Sigmoid colon (tissue), 7 donors: ENCODE data around the gene RAP1B. TPM values are rescaled to one million over a fixed set of nuclear protein-coding genes. Genes with fewer than 3 reads are reported as not detected.

Experiments
- DNase-seq: peaks from one replicate; pipeline ENCODE4 v3.0.0-alpha.2; 2019
- H3K27ac ChIP-seq, 4 donors: fragments of 200-600 bp; sonication (generic); one replicate each; pipeline ENCODE4 v1.5.1; 2016 to 2019; ENCODE audit warnings: mild to moderate bottlenecking in 1 of 4
- H3K27me3 ChIP-seq, 3 donors: fragments of 200-600 bp; sonication (generic); one replicate each; pipeline ENCODE4 v1.5.1; 2019; ENCODE audit warnings: mild to moderate bottlenecking in 1 of 3
- H3K36me3 ChIP-seq, 4 donors: fragments of 200-600 bp; sonication (generic); one replicate each; pipeline ENCODE4 v1.5.1; 2016 to 2019
- H3K4me1 ChIP-seq, 4 donors: fragments of 200-600 bp; sonication (generic); one replicate each; pipeline ENCODE4 v1.5.1; 2017 to 2019
- H3K4me3 ChIP-seq, 4 donors: fragments of 200-600 bp; sonication (generic); one replicate each; pipeline ENCODE4 v1.5.1; 2017 to 2019; ENCODE audit warnings: mild to moderate bottlenecking in 2 of 4, moderate library complexity in 1 of 4
- H3K9me3 ChIP-seq, 4 donors: fragments of 200-600 bp in 3 of 4; sonication (generic) in 3 of 4; one replicate each; pipeline versions ENCODE4 v1.5.1 to v1.6.1; 2013 to 2019
- CTCF ChIP-seq, 4 experiments: fragments of 450-650 bp in 3 of 4; fragments of 200-600 bp in 1 of 4; IDR thresholded peaks; one replicate each; pipeline ENCODE4 v1.5.1; 2016 to 2019; ENCODE audit warnings: antibody characterized with exemption in 4 of 4, mild to moderate bottlenecking in 3 of 4, moderate library complexity in 2 of 4
- EP300 ChIP-seq, 4 donors: sonication (generic); formaldehyde crosslinking; IDR thresholded peaks; one replicate each; pipeline ENCODE4 v1.6.1; 2017; ENCODE audit warnings: antibody characterized with exemption in 4 of 4
- POLR2A ChIP-seq, 2 donors: fragments of 450-650 bp; IDR thresholded peaks; one replicate each; pipeline ENCODE4 v1.6.1; 2016; ENCODE audit warnings: antibody characterized with exemption in 2 of 2, mild to moderate bottlenecking in 2 of 2, moderate library complexity in 2 of 2
- POLR2AphosphoS5 ChIP-seq, 4 donors: sonication (generic); formaldehyde crosslinking; IDR thresholded peaks; one replicate each; pipeline ENCODE4 v1.6.1; 2017; ENCODE audit warnings: antibody characterized with exemption in 4 of 4
- WGBS, 2 donors: extraction: QIAGEN DNeasy Blood & Tissue Kit; methylation state at CpG; one replicate each; pipeline ENCODE4 v1.1.7; 2013; 5-methylcytosine and 5-hydroxymethylcytosine counted together
- intact Hi-C: fragments of 100-400 bp; cut with DNase I; formaldehyde crosslinking; loops from one replicate; pipeline ENCODE4 v1.15.1; 2023
- polyA plus RNA-seq, 3 donors: library from polyadenylated mRNA; stranded (reverse); fragments of 200-250 nt; gene quantifications; one replicate each; pipeline ENCODE4 v1.2.3, GENCODE V29; 2013
- total RNA-seq, 4 donors: library from RNA; depleted of rRNA; stranded (reverse); fragments of >200 nt; gene quantifications; one replicate each; pipeline ENCODE4 v1.1.0, GENCODE V29; 2016
- donor health status: healthy with polysubstance abuse.
- donor health status: Bipolar disorder and iron deficiency.
- donor health status: healthy.

The RAP1B gene
- total and polyA plus RNA-seq, 7 donors: 146 to 258 (median 213) TPM

DNA sequence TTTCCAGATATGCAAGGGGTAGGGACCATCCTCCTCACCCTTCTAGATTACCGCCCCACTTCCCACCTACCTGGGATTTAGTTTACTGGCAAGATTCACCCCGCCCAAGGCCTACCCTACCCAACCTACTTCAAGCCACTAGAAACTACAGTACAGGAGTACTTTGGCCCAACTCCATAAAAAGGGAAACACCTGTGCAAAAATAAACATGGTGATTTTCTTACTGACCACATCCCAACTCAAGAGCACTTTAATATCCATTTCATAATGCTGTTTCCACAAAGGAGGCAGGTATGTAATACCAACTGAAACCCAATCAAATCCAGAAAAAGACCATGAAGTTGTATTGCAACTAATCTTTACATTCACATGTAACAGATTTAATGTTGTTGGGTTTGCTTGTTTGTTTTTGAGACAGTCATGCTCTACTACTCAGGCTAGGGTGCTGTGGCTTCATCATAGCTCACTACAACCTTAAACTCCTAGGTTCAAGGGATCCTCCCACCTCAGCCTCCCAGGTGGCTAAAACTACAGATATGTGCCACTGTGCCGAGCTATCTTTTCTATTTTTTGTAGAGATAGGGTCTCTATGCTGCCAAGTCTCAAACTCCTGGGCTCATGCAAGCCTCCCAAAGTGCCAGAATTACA, 41.7 kb upstream of the RAP1B start:
- WGBS, 2 donors: 47 to 88% methylated on average over 3 of the region's 3 CpGs
- TF ChIP-seq POLR2A (IDR thresholded peaks at IDR 0.05): no peak
- no peak for TF ChIP-seq EP300 (IDR thresholded peaks at IDR 0.05)
- TF ChIP-seq CTCF (IDR thresholded peaks at IDR 0.05): no peak
- TF ChIP-seq POLR2AphosphoS5 (IDR thresholded peaks at IDR 0.05): no peak
- no peak overlapping the region for H3K27ac ChIP-seq
- intact Hi-C loops: no loop called here
- H3K36me3 ChIP-seq: no peaks in the 10 kb centered on the region
- no peak overlapping the region for H3K4me3 ChIP-seq
- no peaks in the 10 kb centered on the region for H3K9me3 ChIP-seq
- no peak for DNase-seq
- peaks cover 0 to 7% (median 0%) of the 10 kb centered on the region in 4 donors for H3K4me1 ChIP-seq
- H3K27me3 ChIP-seq: no peaks in the 10 kb centered on the region

- Histone ChIP-seq H3K27ac (no peak overlapping the region), H3K4me3 (no peak overlapping the region), H3K4me1 (no peaks in the 10 kb centered on the region), H3K9me3 (no peaks in the 10 kb centered on the region), H3K27me3 (no peaks in the 10 kb centered on the region), H3K36me3 (no peaks in the 10 kb centered on the region)
- TF ChIP-seq EP300 (IDR thresholded peaks at IDR 0.05) (no peak), POLR2AphosphoS5 (IDR thresholded peaks at IDR 0.05) (no peak), POLR2A (IDR thresholded peaks at IDR 0.05) (no peak), CTCF (IDR thresholded peaks at IDR 0.05) (no peak)
- WGBS, 2 donors: 88 to 92% methylated on average over 2 of the region's 2 CpGs
- intact Hi-C loops: no loop called here
- DNase-seq: no peak
These were observed 38.0 kb upstream of the RAP1B start for GRCh38 chr12:68572661-68573060.

DNA sequence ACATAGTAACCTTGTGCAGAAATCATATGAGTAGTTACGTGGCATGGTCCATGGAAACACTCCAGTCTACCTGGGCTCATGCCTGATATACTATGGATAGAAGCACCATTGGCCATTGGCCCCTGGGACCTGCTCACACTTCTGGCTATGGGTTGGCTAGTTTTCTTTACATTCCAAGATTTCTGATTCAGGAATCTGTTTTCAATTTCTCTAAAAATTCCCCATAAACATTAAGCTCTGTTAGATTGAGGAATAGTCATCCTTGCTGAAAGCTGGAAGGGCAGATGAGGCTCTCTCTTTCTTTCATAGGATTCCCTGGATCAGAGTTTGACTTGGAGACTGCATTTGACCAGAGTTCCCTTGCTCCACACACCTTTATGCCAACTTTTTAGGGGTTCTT, 37.3 kb upstream of the RAP1B start:
- H3K27ac ChIP-seq: no peak overlapping the region
- DNase-seq: no peak
- no peaks in the 10 kb centered on the region for H3K4me1 ChIP-seq
- 96 to 98% methylated on average over 1 of the region's 1 CpG for WGBS, 2 donors
- no peaks in the 10 kb centered on the region for H3K9me3 ChIP-seq
- no peaks in the 10 kb centered on the region for H3K36me3 ChIP-seq
- H3K4me3 ChIP-seq: no peak overlapping the region
- intact Hi-C loops: no loop called here
- no peaks in the 10 kb centered on the region for H3K27me3 ChIP-seq
- TF ChIP-seq CTCF (IDR thresholded peaks at IDR 0.05) (no peak), POLR2A (IDR thresholded peaks at IDR 0.05) (no peak), EP300 (IDR thresholded peaks at IDR 0.05) (no peak), POLR2AphosphoS5 (IDR thresholded peaks at IDR 0.05) (no peak)

DNA sequence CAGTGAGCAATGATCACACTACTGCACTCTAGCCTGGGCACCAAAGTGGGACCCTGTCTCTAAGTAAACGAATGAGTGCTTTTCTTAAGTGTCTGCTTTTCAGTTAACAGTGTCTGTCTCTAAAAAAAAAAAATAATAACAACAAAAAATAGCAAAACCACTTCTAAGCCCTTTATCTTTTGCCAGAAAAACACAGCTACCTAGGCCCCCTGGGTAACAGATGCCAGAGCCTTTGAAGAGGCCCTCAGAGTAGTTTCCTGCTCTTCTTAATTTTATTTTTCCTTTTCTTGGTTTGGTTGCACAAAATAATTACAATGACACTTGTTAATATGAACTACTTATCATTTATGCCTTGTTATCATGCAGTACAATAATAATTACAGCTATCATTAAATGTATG, 32.8 kb upstream of the RAP1B start:
- Histone ChIP-seq H3K36me3 (no peaks in the 10 kb centered on the region), H3K4me1 (no peaks in the 10 kb centered on the region), H3K4me3 (no peak overlapping the region), H3K27me3 (no peaks in the 10 kb centered on the region), H3K9me3 (no peaks in the 10 kb centered on the region), H3K27ac (no peak overlapping the region)
- no peak for TF ChIP-seq CTCF (IDR thresholded peaks at IDR 0.05)
- TF ChIP-seq POLR2AphosphoS5 (IDR thresholded peaks at IDR 0.05): no peak
- TF ChIP-seq EP300 (IDR thresholded peaks at IDR 0.05): no peak
- TF ChIP-seq POLR2A (IDR thresholded peaks at IDR 0.05): no peak
- DNase-seq: no peak
- whole genome bisulfite sequencing, 2 donors: 46 to 74% methylated on average over 1 of the region's 1 CpG
- intact Hi-C loops: no loop called here

GRCh38 chr12:68578765-68579164, 31.9 kb upstream of the RAP1B start:
- Histone ChIP-seq H3K4me3 (no peak overlapping the region), H3K4me1 (no peaks in the 10 kb centered on the region), H3K36me3 (no peaks in the 10 kb centered on the region), H3K27ac (no peak overlapping the region), H3K9me3 (no peaks in the 10 kb centered on the region), H3K27me3 (no peaks in the 10 kb centered on the region)
- DNase-seq: no peak
- WGBS, 2 donors: 90 to 93% methylated on average over 6 of the region's 6 CpGs
- TF ChIP-seq EP300 (IDR thresholded peaks at IDR 0.05): no peak
- TF ChIP-seq POLR2AphosphoS5 (IDR thresholded peaks at IDR 0.05): no peak
- no peak for TF ChIP-seq CTCF (IDR thresholded peaks at IDR 0.05)
- no peak for TF ChIP-seq POLR2A (IDR thresholded peaks at IDR 0.05)
- intact Hi-C loops: no loop called here
